ENCODE measurements around the gene PDZK1.
"Not testable (repeated sequence)": the region's sequence is repeated elsewhere in the genome, so short reads cannot be mapped to it uniquely, and the experiment has no call there.

PDZK1 gene

GRCh38 chr1:145710291-145711027 is 3.3 kb upstream of the PDZK1 start:
- no peak for DNase-seq (ENCODE audit: low spot score)

GRCh38 chr1:145708063-145708462 is 895 bp upstream of the PDZK1 start:
- no peak for DNase-seq (ENCODE audit: low spot score)

GRCh38 chr1:145706086-145706664 is 993 bp downstream of the PDZK1 start:
- no peak for DNase-seq (ENCODE audit: low spot score)

GRCh38 chr1:145705622-145706021 is 1.5 kb downstream of the PDZK1 start:
- DNase-seq (ENCODE audit: low spot score) = no peak

- DNase-seq (ENCODE audit: low spot score) = no peak
Measured at GRCh38 chr1:145702826-145703225, 4.3 kb downstream of the PDZK1 start.

- no peak for DNase-seq (ENCODE audit: low spot score)
Measured at GRCh38 chr1:145702052-145702451, 5.1 kb downstream of the PDZK1 start.

GRCh38 chr1:145701306-145701862 is 5.8 kb downstream of the PDZK1 start:
- no peak for DNase-seq (ENCODE audit: low spot score)

GRCh38 chr1:145696630-145696960 is 10.6 kb downstream of the PDZK1 start:
- no peak for DNase-seq (ENCODE audit: low spot score)

GRCh38 chr1:145695821-145696629 is 11.1 kb downstream of the PDZK1 start:
- no peak for DNase-seq (ENCODE audit: low spot score)

GRCh38 chr1:145692785-145693443 is 14.3 kb downstream of the PDZK1 start:
- no peak for DNase-seq (ENCODE audit: low spot score)

GRCh38 chr1:145690587-145691558 is 16.3 kb downstream of the PDZK1 start:
- no peak for DNase-seq (ENCODE audit: low spot score)

- no peak for DNase-seq (ENCODE audit: low spot score)
Measured at GRCh38 chr1:145689922-145690321, 17.2 kb downstream of the PDZK1 start.

- DNase-seq (ENCODE audit: low spot score) = no peak
Measured at GRCh38 chr1:145688924-145689323, 18.2 kb downstream of the PDZK1 start.

- DNase-seq (ENCODE audit: low spot score) = no peak
Measured at GRCh38 chr1:145688328-145688727, 18.8 kb downstream of the PDZK1 start.

GRCh38 chr1:145686078-145686477 is 21.1 kb downstream of the PDZK1 start:
- DNase-seq (ENCODE audit: low spot score) = not testable (repeated sequence)

GRCh38 chr1:145684858-145685257 is 22.3 kb downstream of the PDZK1 start:
- not testable (repeated sequence) for DNase-seq (ENCODE audit: low spot score)

GRCh38 chr1:145673217-145673616 is 34.0 kb downstream of the PDZK1 start:
- DNase-seq (ENCODE audit: low spot score) = not testable (repeated sequence)

GRCh38 chr1:145670995-145671745 is 36.0 kb downstream of the PDZK1 start:
- not testable (repeated sequence) for DNase-seq (ENCODE audit: low spot score)

GRCh38 chr1:145665015-145665414 is 42.2 kb downstream of the PDZK1 start:
- not testable (repeated sequence) for DNase-seq (ENCODE audit: low spot score)

- not testable (repeated sequence) for DNase-seq (ENCODE audit: low spot score)
Measured at GRCh38 chr1:145662502-145662901, 44.7 kb downstream of the PDZK1 start.
